Measurements from ENCODE around the gene CCDC9B. TPM values are rescaled to one million over a fixed set of nuclear protein-coding genes. Genes with fewer than 3 reads are reported as not detected.

Gene CCDC9B
- total RNA-seq, 1 donor from 2014 or later, result 21.6 TPM

DNA sequence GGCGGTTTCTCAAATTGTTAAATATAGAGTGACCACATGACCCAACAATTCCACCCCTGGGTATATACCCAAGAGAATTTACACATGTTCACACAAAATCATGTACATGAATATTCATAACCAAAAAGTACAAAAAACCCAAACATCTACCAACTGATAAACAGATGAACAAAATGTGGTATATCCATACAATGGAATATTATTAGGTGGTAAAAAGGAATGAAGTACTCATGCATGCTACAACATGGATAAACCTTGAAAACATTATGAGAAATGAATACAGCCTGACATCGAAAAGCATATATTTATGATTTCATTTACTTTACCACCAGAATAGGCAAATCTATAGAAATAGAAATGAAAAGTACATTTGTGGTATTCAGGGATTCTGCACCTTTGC, 40.4 kb downstream of the CCDC9B start:
- Mint-ChIP-seq H3K4me3 (ENCODE audit: unreplicated experiment) (no peak overlapping the region), H3K36me3 (ENCODE audit: unreplicated experiment) (no peaks in the 10 kb centered on the region), H3K27me3 (ENCODE audit: unreplicated experiment) (peaks cover 18% of the 10 kb centered on the region), H3K9me3 (ENCODE audit: unreplicated experiment) (peaks cover 7% of the 10 kb centered on the region), H3K27ac (ENCODE audit: unreplicated experiment) (no peak overlapping the region), H3K4me1 (ENCODE audit: unreplicated experiment) (no peaks in the 10 kb centered on the region)
- DNase-seq (ENCODE audit: extremely low spot score, unreplicated experiment), result no peak
- TF ChIP-seq, protein P1, sequence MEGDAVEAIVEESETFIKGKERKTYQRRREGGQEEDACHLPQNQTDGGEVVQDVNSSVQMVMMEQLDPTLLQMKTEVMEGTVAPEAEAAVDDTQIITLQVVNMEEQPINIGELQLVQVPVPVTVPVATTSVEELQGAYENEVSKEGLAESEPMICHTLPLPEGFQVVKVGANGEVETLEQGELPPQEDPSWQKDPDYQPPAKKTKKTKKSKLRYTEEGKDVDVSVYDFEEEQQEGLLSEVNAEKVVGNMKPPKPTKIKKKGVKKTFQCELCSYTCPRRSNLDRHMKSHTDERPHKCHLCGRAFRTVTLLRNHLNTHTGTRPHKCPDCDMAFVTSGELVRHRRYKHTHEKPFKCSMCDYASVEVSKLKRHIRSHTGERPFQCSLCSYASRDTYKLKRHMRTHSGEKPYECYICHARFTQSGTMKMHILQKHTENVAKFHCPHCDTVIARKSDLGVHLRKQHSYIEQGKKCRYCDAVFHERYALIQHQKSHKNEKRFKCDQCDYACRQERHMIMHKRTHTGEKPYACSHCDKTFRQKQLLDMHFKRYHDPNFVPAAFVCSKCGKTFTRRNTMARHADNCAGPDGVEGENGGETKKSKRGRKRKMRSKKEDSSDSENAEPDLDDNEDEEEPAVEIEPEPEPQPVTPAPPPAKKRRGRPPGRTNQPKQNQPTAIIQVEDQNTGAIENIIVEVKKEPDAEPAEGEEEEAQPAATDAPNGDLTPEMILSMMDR (IDR thresholded peaks at IDR 0.05), result no peak

DNA sequence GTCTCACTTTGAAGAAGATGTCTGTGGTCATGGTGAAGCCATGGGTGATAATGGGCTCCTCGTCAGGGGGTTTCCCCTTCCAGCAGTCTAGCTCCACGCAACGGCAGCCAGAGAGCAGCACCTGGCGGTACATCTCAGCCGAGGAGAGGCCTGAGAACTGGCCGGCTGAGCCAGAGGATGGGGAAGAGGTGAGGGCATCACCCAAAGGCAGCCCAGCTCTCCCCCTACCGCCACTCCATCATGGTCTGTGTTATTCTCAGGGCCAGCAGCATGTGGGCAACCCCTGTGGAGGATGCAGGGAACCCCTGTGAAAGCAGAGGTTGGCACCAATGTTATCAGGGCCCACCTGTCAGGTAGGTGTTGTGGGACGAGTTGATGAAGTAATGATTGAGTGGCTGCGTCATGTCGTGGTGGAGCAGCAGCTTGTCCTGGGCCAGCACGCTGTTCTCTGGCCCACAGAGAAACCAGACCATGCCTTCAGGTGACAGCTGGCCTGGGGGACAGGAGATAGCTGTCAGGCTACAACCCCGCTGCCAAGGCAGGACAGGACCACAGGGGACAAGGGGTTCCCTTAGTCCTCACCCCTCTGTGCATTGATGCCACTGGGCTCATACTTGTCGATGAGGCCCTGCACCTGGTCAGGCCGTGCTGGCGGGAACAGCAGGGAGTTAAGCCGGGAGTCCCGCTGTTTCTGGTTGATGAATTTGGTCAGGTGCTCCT, 42.4 kb downstream of the CCDC9B start:
- Mint-ChIP-seq H3K4me3 (ENCODE audit: unreplicated experiment) (no peak overlapping the region), H3K9me3 (ENCODE audit: unreplicated experiment) (peaks cover 7% of the 10 kb centered on the region), H3K27me3 (ENCODE audit: unreplicated experiment) (peaks cover 7% of the 10 kb centered on the region), H3K4me1 (ENCODE audit: unreplicated experiment) (no peaks in the 10 kb centered on the region), H3K36me3 (ENCODE audit: unreplicated experiment) (no peaks in the 10 kb centered on the region), H3K27ac (ENCODE audit: unreplicated experiment) (no peak overlapping the region)
- DNase-seq (ENCODE audit: extremely low spot score, unreplicated experiment), result no peak
- TF ChIP-seq, protein P1 (IDR thresholded peaks at IDR 0.05), result no peak

DNA sequence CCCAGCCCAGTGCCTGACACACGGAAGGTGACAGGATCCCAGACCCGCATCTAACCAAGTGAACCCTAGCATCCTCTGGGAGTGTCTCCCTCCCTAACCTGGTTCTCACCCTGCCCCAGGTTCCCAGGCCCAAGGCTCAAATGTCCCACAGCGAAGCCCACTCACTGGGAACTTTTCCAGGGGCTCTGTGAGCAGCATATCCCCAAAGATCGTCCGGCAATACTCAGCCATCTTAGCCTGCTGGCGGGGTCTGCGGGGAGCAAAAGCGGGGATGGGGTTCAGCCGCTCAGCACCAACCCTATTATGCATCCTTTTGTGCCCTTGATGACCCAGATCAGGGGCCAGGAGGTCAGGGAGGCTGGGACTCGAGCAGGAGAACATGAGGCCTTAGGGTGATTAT, 43.4 kb downstream of the CCDC9B start:
- Mint-ChIP-seq H3K27me3 (ENCODE audit: unreplicated experiment) (peaks cover 10% of the 10 kb centered on the region), H3K9me3 (ENCODE audit: unreplicated experiment) (peaks cover 7% of the 10 kb centered on the region), H3K4me1 (ENCODE audit: unreplicated experiment) (no peaks in the 10 kb centered on the region), H3K27ac (ENCODE audit: unreplicated experiment) (no peak overlapping the region), H3K36me3 (ENCODE audit: unreplicated experiment) (no peaks in the 10 kb centered on the region), H3K4me3 (ENCODE audit: unreplicated experiment) (no peak overlapping the region)
- TF ChIP-seq, protein P1 (IDR thresholded peaks at IDR 0.05), result no peak
- DNase-seq (ENCODE audit: extremely low spot score, unreplicated experiment), result no peak

DNA sequence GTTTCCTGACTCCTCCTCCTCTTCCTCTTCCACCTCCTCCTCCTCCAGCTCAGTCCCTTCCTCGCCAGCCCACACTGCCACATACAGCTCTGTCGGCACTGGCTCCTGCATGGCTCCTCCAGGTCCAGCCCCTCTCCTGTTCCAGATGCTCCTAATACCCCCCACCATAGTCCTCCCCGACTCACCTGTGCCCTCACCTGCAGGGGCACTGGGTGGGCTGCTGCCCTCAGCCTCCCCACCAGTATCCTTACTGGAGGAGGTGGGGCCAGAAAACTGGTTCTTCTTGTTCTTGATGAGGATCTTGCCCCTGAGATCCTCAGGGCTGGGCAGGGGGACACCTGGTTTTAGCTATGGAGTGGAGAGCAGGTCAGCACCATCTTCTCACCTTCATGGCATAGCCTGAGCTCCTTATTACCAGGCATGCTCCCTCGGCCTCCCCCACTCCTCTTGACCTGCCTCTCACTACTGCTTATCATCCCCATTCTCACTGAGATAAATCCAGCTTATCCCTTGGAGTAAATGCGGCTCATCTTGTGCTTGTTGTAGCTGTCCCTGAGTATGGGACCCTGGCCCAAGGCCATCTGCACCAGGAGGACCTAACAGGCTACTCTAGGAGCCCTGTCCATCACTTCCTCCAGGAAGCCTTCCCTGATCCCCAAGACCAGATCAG, 44.0 kb downstream of the CCDC9B start:
- Mint-ChIP-seq H3K36me3 (ENCODE audit: unreplicated experiment) (no peaks in the 10 kb centered on the region), H3K27me3 (ENCODE audit: unreplicated experiment) (peaks cover 10% of the 10 kb centered on the region), H3K27ac (ENCODE audit: unreplicated experiment) (no peak overlapping the region), H3K9me3 (ENCODE audit: unreplicated experiment) (peaks cover 7% of the 10 kb centered on the region), H3K4me1 (ENCODE audit: unreplicated experiment) (no peaks in the 10 kb centered on the region), H3K4me3 (ENCODE audit: unreplicated experiment) (no peak overlapping the region)
- TF ChIP-seq, protein P1 (IDR thresholded peaks at IDR 0.05), result no peak
- no peak for DNase-seq (ENCODE audit: extremely low spot score, unreplicated experiment)

DNA sequence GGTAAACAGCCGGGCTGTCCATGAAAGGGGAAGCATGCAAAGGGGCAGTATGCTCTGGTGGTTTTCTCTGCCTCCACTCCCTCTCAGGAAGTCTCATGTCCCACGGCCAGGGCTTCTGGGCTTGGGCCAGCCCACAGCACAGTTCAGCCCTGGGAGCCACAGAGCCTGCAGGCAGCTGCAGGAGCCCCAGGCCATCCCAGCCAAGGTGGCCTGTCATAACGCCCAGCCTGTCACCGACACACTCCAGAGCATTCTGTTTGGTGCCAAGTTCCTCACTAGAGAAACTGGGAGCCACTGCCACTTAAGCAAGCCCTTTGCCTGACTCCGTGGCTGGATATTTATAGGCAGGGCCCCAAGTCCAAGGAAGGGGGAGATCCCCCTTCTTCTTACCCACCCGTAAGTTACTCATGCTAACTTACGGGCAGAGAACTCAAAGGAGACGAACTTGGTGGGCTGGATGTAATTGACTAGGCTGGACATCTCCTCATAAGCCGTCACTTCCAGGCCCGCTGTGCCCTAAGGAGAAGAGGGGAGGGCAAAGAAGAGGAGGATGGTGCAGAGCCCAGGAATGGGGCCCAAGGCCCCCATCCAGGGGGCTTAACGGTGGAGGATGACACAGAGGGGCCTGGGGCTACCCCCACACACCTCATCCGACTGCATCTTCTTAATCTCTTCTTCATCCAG, 44.7 kb downstream of the CCDC9B start:
- DNase-seq (ENCODE audit: extremely low spot score, unreplicated experiment), result no peak
- H3K9me3 Mint-ChIP-seq (ENCODE audit: unreplicated experiment), result peaks cover 7% of the 10 kb centered on the region
- TF ChIP-seq, protein P1 (IDR thresholded peaks at IDR 0.05), result no peak
- H3K4me3 Mint-ChIP-seq (ENCODE audit: unreplicated experiment), result no peak overlapping the region
- no peak overlapping the region for H3K27ac Mint-ChIP-seq (ENCODE audit: unreplicated experiment)
- no peaks in the 10 kb centered on the region for H3K36me3 Mint-ChIP-seq (ENCODE audit: unreplicated experiment)
- H3K27me3 Mint-ChIP-seq (ENCODE audit: unreplicated experiment), result peaks cover 10% of the 10 kb centered on the region
- H3K4me1 Mint-ChIP-seq (ENCODE audit: unreplicated experiment), result no peaks in the 10 kb centered on the region

Data from osteocyte (in vitro differentiated cells).